SU-DHL-6 (cell line): ENCODE data around the gene DDX17.

ENCODE experiments used
- H2AFZ ChIP-seq: fragments of 200-600 bp; sonication (generic); 2 replicates; pipeline ENCODE4 v1.6.1; 2014; ENCODE audit warnings: low read depth, mild to moderate bottlenecking, moderate library complexity, mixed read lengths, antibody characterized with exemption, low read length; ENCODE audit not compliant: severe bottlenecking
- H3F3A ChIP-seq: fragments of 200-600 bp; shearing (Covaris generic); 2 replicates; pipeline ENCODE4 v1.6.0; 2016; ENCODE audit warnings: antibody characterized with exemption, mild to moderate bottlenecking; ENCODE audit not compliant: insufficient read depth
- H3K27ac ChIP-seq: fragments of 200-600 bp; sonication (generic); 2 replicates; pipeline ENCODE4 v1.5.1; 2016; ENCODE audit warnings: low read depth, mild to moderate bottlenecking, low read length, moderate library complexity, mixed read lengths
- H3K27me3 ChIP-seq: fragments of 200-600 bp; sonication (generic), shearing (Covaris generic); 2 replicates; pipeline ENCODE4 v1.6.0; 2014; ENCODE audit warnings: mild to moderate bottlenecking, low read length
- H3K36me3 ChIP-seq: fragments of 200-600 bp; sonication (generic); 2 replicates; pipeline ENCODE4 v1.6.1; 2014; ENCODE audit warnings: mild to moderate bottlenecking, low read length, mixed read lengths
- H3K4me2 ChIP-seq: fragments of 300-600, 200-600 bp; shearing (Covaris generic), sonication (generic); 2 replicates; pipeline ENCODE4 v1.6.0; 2014; ENCODE audit warnings: low read length, low read depth, mild to moderate bottlenecking; ENCODE audit not compliant: poor library complexity, severe bottlenecking
- H3K4me3 ChIP-seq: fragments of 200-600 bp; sonication (generic); 2 replicates; pipeline ENCODE4 v1.5.1; 2014; ENCODE audit warnings: antibody characterized with exemption, low read length, mild to moderate bottlenecking, mixed read lengths; ENCODE audit not compliant: insufficient read depth, poor library complexity, severe bottlenecking
- H3K79me2 ChIP-seq: fragments of 200-600 bp; sonication (generic); 2 replicates; pipeline ENCODE4 v1.6.1; 2014; ENCODE audit warnings: mild to moderate bottlenecking, low read length, moderate library complexity; ENCODE audit not compliant: insufficient read depth
- H3K9ac ChIP-seq: fragments of 200-600 bp; sonication (generic); 2 replicates; pipeline ENCODE4 v1.7.0; 2014; ENCODE audit warnings: mild to moderate bottlenecking, low read length
- H3K9me2 ChIP-seq: fragments of 200-600 bp; sonication (generic); replicated peaks from 2 replicates; pipeline ENCODE4 v1.6.1; 2014; ENCODE audit warnings: low read length; ENCODE audit not compliant: insufficient read depth
- H3K9me3 ChIP-seq: fragments of 200-600 bp; sonication (generic); 2 replicates; pipeline ENCODE4 v1.6.1; 2014; ENCODE audit warnings: low read length, mixed read lengths; ENCODE audit not compliant: insufficient read depth
- H4K20me1 ChIP-seq: fragments of 200-600 bp; sonication (generic); 2 replicates; pipeline ENCODE4 v1.6.1; 2014; ENCODE audit warnings: low read depth, mild to moderate bottlenecking, antibody characterized with exemption, low read length, moderate library complexity, mixed read lengths
- EZH2phosphoT487 ChIP-seq: fragments of 200-600 bp; sonication (generic), shearing (Covaris generic); conservative IDR thresholded peaks from 2 replicates; pipeline ENCODE4 v1.6.1; 2018; ENCODE audit warnings: mild to moderate bottlenecking, antibody characterized with exemption, low read length, moderate library complexity, mixed read lengths
- TF ChIP-seq, protein P1 (sequence below): fragments of 200-600 bp; sonication (generic); IDR thresholded peaks from one replicate; pipeline ENCODE4 v1.5.1; 2017; ENCODE audit warnings: antibody characterized with exemption, mild to moderate bottlenecking, low read length, moderate library complexity; ENCODE audit not compliant: insufficient read depth, poor library complexity, severe bottlenecking

DDX17 gene

DNA sequence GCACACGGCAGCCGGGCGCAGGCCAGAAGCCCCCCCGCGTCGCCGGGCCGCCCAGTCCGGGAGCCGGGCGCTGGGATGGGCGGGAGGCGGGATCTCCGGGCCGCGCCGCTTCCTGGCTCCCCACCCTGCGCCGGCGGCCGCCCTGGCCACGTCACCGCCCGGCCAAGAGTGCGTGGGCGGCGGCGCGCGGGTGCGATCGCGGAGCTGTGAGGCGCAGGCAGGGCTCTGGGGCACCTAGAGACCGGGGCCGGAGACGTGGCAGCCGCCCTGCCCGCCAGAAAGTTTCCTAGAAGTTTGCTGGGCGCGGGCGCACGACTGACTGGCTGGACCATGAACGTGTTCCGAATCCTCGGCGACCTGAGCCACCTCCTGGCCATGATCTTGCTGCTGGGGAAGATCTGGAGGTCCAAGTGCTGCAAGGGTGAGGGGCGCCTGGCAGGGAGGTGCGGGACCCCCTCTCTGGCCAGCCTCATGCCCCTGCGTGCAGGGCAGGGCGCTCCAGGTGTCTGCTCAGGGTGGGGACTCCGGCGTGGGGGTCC is 38.1 kb downstream of the DDX17 start, which contains the start of gene KDELR3:
KDELR3 (plus strand) TSS at position 193 of the 539 bp plus-strand sequence; CDS start at position 331, 138 bp downstream.
- Histone ChIP-seq H3K27me3 (no peaks in the 10 kb centered on the region), H3K9me2 (no peaks in the 10 kb centered on the region), H3K4me3 (no peak within 1 kb of the TSS), H4K20me1 (no peaks in the 10 kb centered on the region), H3K27ac (no peak within 1 kb of the TSS), H3K4me2 (no peak within 1 kb of the TSS), H3K9me3 (no peaks in the 10 kb centered on the region), H3K79me2 (no peaks in the 10 kb centered on the region), H3K9ac (no peak within 1 kb of the TSS), H2AFZ (no peak within 1 kb of the TSS), H3K36me3 (no peaks in the 10 kb centered on the region), H3F3A (no peaks in the 10 kb centered on the region)
- no peak for TF ChIP-seq EZH2phosphoT487
- TF ChIP-seq, protein P1, sequence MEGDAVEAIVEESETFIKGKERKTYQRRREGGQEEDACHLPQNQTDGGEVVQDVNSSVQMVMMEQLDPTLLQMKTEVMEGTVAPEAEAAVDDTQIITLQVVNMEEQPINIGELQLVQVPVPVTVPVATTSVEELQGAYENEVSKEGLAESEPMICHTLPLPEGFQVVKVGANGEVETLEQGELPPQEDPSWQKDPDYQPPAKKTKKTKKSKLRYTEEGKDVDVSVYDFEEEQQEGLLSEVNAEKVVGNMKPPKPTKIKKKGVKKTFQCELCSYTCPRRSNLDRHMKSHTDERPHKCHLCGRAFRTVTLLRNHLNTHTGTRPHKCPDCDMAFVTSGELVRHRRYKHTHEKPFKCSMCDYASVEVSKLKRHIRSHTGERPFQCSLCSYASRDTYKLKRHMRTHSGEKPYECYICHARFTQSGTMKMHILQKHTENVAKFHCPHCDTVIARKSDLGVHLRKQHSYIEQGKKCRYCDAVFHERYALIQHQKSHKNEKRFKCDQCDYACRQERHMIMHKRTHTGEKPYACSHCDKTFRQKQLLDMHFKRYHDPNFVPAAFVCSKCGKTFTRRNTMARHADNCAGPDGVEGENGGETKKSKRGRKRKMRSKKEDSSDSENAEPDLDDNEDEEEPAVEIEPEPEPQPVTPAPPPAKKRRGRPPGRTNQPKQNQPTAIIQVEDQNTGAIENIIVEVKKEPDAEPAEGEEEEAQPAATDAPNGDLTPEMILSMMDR, result no peak

DNA sequence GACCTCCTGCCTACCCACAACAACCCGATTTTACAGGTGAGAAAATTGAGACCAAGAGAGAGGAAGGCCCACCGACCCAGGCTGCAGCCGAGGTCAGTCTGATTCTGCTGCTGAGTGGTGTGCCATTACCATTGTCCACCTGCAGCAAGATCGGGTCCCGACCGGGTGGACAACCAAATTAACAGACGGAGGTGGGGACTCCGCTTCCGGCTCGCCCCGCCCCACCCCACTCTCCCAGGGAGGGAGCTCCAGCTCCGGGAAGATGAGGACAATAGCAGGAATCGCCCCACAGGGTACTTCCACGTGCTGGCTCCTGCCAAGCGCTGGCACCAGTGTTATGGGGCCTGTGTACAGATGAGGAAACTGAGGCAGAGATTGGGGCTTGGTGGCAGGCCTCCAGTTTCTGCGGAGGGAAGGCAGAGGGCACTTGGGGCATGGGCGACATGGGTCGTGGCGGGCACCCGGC is 38.6 kb downstream of the DDX17 start:
- Histone ChIP-seq H3K36me3 (no peaks in the 10 kb centered on the region), H3K4me2 (no peak overlapping the region), H3K79me2 (no peaks in the 10 kb centered on the region), H3K9me2 (no peaks in the 10 kb centered on the region), H3K9ac (no peak overlapping the region), H3F3A (no peaks in the 10 kb centered on the region), H4K20me1 (no peaks in the 10 kb centered on the region), H3K9me3 (no peaks in the 10 kb centered on the region), H3K27ac (no peak overlapping the region), H2AFZ (no peak overlapping the region), H3K27me3 (no peaks in the 10 kb centered on the region), H3K4me3 (no peak overlapping the region)
- TF ChIP-seq, protein P1, result no peak
- no peak for TF ChIP-seq EZH2phosphoT487

DNA sequence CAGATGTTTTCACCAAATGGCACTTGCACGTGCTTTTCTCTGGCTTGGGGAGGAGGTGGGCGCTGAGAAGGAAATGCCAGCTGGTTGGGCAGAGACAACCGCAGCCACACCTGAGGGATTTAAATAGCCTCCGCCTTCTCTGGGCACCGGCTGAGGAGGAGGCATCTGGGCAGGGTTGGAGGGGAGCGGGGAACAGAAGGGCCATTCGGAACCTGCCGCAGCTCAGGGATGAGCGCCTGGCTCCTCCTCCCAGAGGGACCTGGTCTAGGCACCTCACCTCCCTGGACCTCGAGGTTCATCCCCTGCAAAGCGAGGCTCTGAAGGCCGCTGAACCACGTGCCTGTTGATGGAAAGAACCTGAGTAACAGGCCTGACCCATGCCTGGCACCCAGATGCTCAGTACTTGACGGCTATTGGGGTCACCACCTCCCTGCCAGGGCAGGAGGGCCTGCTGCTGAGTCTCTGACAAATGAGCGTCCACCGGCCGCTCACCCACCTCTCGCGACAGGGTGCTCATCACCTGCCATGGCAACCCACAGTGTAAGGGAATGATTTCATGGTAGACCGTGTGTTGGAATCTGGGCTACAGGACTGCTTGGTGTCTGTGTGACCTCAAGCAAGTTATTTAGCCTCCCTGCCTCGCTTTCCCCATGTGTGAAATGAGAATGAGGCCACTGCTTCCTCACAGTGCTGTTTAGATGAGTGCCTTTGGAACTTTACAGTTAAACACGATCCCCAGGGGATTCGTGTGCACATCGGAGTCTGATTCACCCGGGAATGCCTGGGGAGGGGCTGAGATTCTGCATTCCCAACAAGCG is 40.2 kb downstream of the DDX17 start:
- Histone ChIP-seq H2AFZ (no peak overlapping the region), H3F3A (no peaks in the 10 kb centered on the region), H4K20me1 (no peaks in the 10 kb centered on the region), H3K27me3 (no peaks in the 10 kb centered on the region), H3K4me3 (no peak overlapping the region), H3K4me2 (no peak overlapping the region), H3K27ac (no peak overlapping the region), H3K79me2 (no peaks in the 10 kb centered on the region), H3K9me2 (no peaks in the 10 kb centered on the region), H3K9ac (no peak overlapping the region), H3K36me3 (no peaks in the 10 kb centered on the region), H3K9me3 (no peaks in the 10 kb centered on the region)
- TF ChIP-seq EZH2phosphoT487, result no peak
- TF ChIP-seq, protein P1, result no peak
